ENCODE data around the gene TMEM45A.

DNA sequence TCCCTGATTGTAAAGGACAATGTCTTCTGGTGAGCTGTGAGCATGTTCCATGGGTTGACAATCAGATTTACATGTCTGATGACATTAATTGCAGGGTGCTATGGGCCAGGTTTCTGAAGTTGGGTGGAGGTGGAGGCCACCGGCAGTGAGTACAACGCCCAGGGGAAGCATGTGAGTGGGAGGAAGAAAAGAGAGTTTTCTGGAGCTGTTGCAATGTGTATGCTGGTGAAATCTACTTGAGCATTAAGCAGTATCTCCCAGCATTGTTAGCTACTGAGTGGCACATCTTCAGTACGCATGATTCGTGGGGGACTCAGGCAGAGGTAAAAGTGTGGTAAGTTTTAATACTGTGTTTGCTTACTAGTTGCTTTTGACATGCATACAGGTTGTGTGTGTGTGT, 26.6 kb downstream of the TMEM45A start:
- no peak for TF ChIP-seq TARDBP (IDR thresholded peaks at IDR 0.05)
- TF ChIP-seq FOXK2 (IDR thresholded peaks at IDR 0.05), result no peak
- TF ChIP-seq NFRKB (IDR thresholded peaks at IDR 0.05), result no peak
- TF ChIP-seq SUZ12 (IDR thresholded peaks at IDR 0.05), result no peak
- TF ChIP-seq BHLHE40 (IDR thresholded peaks at IDR 0.05; ENCODE audit: borderline replicate concordance), result no peak
- no peak for TF ChIP-seq FOXM1 (IDR thresholded peaks at IDR 0.05; ENCODE audit: borderline replicate concordance)
- no peak for TF ChIP-seq FOXA1 (IDR thresholded peaks at IDR 0.05)
- TF ChIP-seq ELF4 (IDR thresholded peaks at IDR 0.05), result no peak
- TF ChIP-seq L3MBTL2 (conservative IDR thresholded peaks at IDR 0.05), result no peak
- no peak for TF ChIP-seq SP1 (IDR thresholded peaks at IDR 0.05)
- TF ChIP-seq ARNT (IDR thresholded peaks at IDR 0.05), result no peak
